GM08714 (cell line): ENCODE results near the gene HNRNPR.
"Not testable (repeated sequence)": the region's sequence is repeated elsewhere in the genome, so short reads cannot be mapped to it uniquely, and the experiment has no call there.

Experiments
- H3K4me3 ChIP-seq: fragments of 200-500 bp; sonication (Bioruptor generic); 2 replicates; pipeline ENCODE4 v1.5.1; 2014; ENCODE audit warnings: mild to moderate bottlenecking, low read length, inconsistent platforms
- ZNF274 ChIP-seq: IDR thresholded peaks from 2 replicates; pipeline ENCODE4 v1.6.1; 2012; ENCODE audit warnings: mild to moderate bottlenecking, low read depth, low read length

HNRNPR gene

DNA sequence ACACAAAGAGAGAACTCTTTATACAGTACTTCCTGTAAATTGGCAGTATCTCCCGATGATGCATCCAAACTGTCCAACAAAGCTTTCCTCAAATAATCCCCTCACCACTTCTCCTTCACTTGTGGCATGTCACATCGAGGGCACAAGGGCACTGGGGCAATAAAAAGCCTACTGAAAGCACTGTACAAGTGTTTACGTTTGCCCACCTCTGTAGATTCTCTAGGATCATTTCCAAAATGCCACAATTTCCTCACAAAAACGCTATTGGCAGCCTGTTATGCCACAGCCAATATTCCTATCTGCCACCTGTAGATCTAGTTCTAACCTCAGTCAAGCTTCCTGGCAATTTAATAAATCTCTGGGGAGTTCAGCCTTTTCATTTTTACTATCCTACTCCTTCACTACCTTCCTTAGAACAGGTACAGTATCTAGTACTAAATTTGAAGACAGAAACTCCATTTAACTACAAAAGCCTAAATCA is 39.9 kb downstream of the HNRNPR start:
- no peak for TF ChIP-seq ZNF274
- no peak overlapping the region for H3K4me3 ChIP-seq

DNA sequence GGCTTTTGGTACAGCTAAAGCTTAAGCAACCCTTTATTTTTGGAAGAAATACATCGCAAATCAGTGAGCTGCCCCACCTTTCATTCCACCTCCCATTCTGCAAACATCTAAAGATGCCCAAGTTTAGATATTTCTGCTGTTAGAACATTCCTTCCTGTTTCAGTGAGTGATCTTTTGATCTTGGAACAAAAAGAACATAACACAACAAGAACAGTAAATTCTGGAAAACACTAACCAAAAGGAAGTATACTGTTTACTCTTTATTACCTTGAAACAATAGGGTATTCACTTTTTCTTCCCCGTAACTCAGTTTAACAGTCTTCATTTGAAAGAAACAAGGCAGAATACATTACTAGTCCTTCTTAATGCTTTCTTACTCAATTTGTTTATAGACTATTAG is 40.6 kb downstream of the HNRNPR start:
- no peak for TF ChIP-seq ZNF274
- no peak overlapping the region for H3K4me3 ChIP-seq

DNA sequence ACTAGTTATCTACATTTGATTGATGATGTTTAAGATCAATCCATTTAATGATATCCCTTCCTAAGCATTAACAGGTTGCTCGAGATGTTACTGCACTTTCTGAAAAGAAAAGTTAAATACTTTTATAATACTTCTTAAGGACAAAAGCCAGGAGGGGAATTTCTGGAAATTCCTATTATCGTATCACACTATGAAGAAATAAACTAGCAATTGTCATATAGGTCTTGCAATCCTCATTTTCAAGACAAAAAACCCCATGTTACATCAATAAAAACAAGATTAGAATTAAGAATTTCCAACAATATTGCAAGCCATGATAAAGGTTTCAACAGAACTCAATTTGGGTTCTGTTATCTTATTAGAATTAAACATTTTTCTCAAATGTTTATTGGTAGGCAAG is 47.2 kb downstream of the HNRNPR start:
- no peak for TF ChIP-seq ZNF274
- H3K4me3 ChIP-seq: no peak overlapping the region

GRCh38 chr1:23291706-23292105 is 52.4 kb downstream of the HNRNPR start:
- no peak for TF ChIP-seq ZNF274
- H3K4me3 ChIP-seq: no peak overlapping the region

GRCh38 chr1:23290836-23291565 is 53.1 kb downstream of the HNRNPR start:
- no peak overlapping the region for H3K4me3 ChIP-seq
- TF ChIP-seq ZNF274: no peak

DNA sequence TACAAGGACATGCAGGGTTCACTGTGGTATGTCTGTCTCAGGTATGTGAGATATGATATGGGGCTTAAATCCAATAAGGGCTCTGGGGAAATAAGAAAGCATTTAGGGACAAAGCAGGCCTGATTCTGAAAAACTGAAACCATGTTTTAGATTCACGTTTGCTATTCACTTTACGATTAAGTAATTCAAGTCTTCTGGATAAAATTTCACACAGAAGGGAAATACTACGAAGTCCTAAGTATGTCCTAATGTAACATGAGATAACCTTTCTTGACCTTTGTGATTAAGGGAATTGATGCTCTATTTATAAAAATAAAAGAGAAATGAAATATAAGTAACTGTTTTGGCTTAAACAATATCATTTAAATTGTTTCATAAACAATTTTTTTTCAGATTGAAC is 55.4 kb downstream of the HNRNPR start:
- no peak overlapping the region for H3K4me3 ChIP-seq
- no peak for TF ChIP-seq ZNF274

DNA sequence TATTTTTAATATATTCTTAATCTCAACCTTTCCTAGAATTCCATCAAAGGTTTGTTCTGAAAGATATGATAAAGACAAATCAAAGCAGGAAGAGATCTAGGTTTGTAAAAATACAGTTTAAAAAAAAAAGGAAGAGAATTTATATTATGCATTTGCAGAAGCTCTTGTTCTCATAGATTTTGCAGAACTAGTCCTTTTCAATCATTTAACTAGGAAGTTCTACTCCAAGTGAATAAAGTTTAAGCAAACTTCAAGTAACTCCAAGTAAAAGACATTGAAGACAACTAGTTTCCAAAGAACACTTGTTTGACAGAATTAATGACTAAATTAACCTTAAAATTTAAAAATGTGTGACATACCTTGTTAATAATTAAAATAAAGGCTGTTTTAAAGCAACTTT is 55.9 kb downstream of the HNRNPR start:
- TF ChIP-seq ZNF274: no peak
- H3K4me3 ChIP-seq: no peak overlapping the region

DNA sequence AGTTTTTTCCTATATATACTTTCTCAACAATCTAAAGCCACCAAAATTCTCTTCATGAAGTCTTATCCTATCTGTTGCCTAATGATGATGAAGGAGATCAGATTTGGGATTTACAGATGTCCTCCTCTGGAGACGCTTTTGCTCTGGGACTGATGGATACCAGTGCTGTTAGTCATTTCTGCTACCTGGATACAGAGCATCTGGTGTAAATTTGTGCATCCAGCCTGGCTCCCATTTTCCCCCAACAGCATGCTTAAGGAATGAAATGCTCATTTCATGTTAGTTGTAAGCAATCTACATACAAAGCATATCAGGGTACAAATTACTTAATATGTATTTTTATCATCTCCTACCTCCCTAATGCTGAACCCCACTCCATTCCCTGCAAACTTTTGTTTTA is 57.7 kb downstream of the HNRNPR start:
- no peak overlapping the region for H3K4me3 ChIP-seq
- TF ChIP-seq ZNF274: no peak

GRCh38 chr1:23283667-23284602 is 60.1 kb downstream of the HNRNPR start:
- no peak for TF ChIP-seq ZNF274

DNA sequence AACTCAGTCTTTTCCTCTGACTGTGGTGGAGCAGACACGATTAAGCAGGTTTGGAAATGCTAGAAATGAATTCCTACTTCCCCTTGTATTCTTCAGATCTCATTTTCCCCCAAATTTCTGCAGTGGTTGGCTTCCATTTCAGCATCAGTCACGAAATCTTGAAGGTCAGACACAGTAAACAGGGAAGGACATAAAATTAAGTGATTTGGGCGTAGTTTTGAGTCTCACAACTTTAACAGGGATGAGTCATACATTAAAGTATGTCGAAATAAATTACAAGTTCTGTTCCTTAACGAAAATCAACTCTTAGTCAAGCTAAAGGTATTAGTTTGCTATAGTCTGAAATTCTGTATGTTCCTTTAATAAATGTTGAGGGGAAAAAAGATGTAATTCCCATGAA is 61.1 kb downstream of the HNRNPR start:
- no peak overlapping the region for H3K4me3 ChIP-seq
- TF ChIP-seq ZNF274: no peak

More at GRCh38 chr1:23283667-23284602, 60.1 kb downstream of the HNRNPR start:
- H3K4me3 ChIP-seq: no peak overlapping the region

DNA sequence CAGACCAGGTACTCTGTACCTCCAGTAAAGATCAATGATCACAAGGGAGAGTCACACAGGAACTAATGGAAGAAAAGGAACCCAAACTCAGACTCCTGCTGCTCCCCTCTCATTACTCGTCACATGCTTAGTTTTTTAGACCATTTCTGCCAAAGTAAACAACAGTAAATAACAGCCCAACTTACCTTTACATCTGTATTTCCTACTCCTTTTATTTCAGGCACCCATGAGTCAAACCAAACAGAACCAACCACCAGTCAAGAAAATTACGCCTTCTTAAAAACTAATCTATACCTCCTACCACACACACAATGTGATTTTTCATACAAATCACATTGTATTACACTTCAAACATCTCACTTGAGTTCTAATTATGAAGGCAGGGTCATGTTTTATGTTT is 65.4 kb downstream of the HNRNPR start:
- no peak for TF ChIP-seq ZNF274
- no peak overlapping the region for H3K4me3 ChIP-seq

- H3K4me3 ChIP-seq: no peak overlapping the region
- TF ChIP-seq ZNF274: no peak
These were observed 67.6 kb downstream of the HNRNPR start for GRCh38 chr1:23276531-23276930.

DNA sequence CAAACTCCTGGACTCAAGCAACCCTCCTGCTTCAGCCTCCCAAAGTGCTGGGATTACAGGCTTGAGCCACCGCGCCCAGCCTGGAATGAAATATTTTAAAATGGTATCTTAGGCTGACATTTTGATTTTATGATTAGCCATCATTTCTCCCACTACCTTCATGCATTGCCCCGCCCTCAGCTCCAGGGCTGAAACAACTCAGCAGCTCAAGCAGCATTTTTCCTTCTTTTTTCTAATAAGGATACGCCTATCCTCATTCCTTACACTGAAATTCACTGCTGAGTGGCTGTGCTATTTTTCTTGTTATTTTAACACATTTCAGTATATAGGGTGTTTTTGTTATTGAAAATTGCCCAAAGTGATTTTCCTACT is 70.0 kb downstream of the HNRNPR start:
- no peak overlapping the region for H3K4me3 ChIP-seq
- no peak for TF ChIP-seq ZNF274

DNA sequence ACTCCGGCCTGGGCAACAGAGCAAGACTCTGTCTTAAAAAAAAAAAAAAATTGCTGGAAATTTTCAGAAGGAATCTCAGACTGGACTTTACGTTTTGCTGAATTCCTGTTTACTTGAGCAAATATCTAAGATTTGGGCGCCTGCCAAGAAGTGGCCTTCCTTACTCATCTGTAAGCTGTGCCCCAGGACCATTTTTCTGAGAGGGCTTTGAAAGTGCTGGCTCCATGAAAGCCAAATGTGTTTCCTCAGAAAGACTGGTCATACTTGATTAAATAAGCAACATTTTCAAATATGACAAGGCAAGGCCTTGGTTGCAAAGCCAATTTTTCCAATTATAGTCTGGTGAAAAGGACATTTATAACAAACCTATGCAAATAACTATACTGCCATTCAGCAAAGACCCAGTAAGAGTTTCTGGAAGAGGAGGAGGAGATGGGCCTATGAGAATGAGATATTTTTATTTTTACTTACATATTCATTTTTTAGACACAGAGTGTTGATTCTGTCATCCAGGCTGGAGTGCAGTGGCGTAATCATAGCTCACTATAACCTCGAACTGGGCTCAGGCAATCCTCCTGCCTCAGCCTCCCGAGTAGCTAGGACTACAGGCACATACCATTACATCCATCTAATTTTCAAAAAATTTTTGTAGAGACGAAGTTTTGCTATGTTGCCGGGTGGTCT is 70.5 kb downstream of the HNRNPR start:
- no peak overlapping the region for H3K4me3 ChIP-seq
- no peak for TF ChIP-seq ZNF274

DNA sequence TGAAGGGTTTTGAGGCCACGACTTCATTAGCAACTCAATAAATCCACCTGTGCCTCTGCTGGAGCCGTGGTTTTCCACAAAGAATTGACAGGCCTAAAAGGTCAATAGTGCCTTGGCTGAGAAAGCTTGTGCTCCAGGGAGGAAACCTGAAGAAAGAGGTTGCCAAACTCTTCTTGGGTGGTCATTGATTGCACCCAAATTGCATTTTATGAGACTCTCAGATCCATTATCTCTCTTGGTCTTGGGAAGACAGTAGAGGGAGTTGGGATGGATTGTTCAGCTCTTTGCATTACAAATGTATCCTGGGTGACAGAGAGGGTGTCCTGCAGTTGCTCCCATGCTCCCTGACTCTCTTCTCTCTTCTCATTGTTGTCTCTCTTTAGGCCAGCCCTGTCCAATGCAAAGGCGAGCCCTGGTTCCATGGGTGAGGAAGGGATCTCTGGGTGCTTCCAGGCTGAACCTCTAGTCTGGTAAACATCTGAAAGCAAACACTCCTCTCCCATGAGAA is 80.7 kb downstream of the HNRNPR start:
- no peak for TF ChIP-seq ZNF274
- no peak overlapping the region for H3K4me3 ChIP-seq

- H3K4me3 ChIP-seq: not testable (repeated sequence)
These were observed 86.0 kb downstream of the HNRNPR start for GRCh38 chr1:23258082-23258481.

DNA sequence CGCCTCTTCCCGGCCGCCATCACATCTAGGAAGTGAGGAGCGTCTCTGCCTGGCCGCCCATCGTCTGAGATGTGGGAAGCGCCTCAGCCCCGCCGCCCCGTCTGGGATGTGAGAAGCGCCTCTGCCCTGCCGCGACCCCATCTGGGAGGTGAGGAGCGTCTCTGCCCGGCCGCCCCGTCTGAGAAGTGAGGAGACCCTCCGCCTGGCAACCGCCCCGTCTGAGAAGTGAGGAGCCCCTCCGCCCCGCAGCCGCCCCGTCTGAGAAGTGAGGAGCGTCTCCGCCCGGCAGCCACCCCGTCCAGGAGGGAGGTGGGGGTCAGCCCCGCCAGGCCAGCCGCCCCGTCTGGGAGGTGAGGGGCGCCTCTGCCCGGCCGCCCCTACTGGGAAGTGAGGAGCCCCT is 86.7 kb downstream of the HNRNPR start:
- H3K4me3 ChIP-seq: not testable (repeated sequence)
